Parathyroid adenoma (tissue), 2 donors: ENCODE data around the gene ARHGAP22.

ENCODE experiments used
- H2AFZ ChIP-seq: fragments of 300-600 bp; sonication (generic); one replicate; pipeline ENCODE4 v1.7.0; 2017; ENCODE audit warnings: antibody characterized with exemption, mild to moderate bottlenecking
- H3K27ac ChIP-seq: fragments of 300-600 bp; sonication (generic); one replicate; pipeline ENCODE4 v1.7.0; 2017
- H3K27me3 ChIP-seq: fragments of 300-600 bp; sonication (generic); one replicate; pipeline ENCODE4 v1.7.0; 2017; ENCODE audit warnings: low read length; ENCODE audit not compliant: control insufficient read depth, insufficient read depth
- H3K36me3 ChIP-seq: fragments of 300-600 bp; sonication (generic); one replicate; pipeline ENCODE4 v1.7.0; 2017; ENCODE audit warnings: low read length; ENCODE audit not compliant: control insufficient read depth, insufficient read depth
- H3K4me1 ChIP-seq: fragments of 300-600 bp; sonication (generic); one replicate; pipeline ENCODE4 v1.7.0; 2017; ENCODE audit warnings: control low read depth
- H3K4me2 ChIP-seq: fragments of 300-600 bp; sonication (generic); one replicate; pipeline ENCODE4 v1.7.0; 2017; ENCODE audit warnings: low read length
- H3K4me3 ChIP-seq: fragments of 300-600 bp; sonication (generic); one replicate; pipeline ENCODE4 v1.7.0; 2017; ENCODE audit warnings: low read depth, low read length
- H3K79me2 ChIP-seq: fragments of 300-600 bp; sonication (generic); one replicate; pipeline ENCODE4 v1.7.0; 2017; ENCODE audit warnings: control low read depth
- H3K9ac ChIP-seq: fragments of 300-600 bp; sonication (generic); one replicate; pipeline ENCODE4 v1.7.0; 2017; ENCODE audit warnings: mild to moderate bottlenecking
- H3K9me3 ChIP-seq: fragments of 300-600 bp; sonication (generic); one replicate; pipeline ENCODE4 v1.7.0; 2017; ENCODE audit warnings: low read length; ENCODE audit not compliant: control insufficient read depth
- TF ChIP-seq, protein P1 (sequence below): fragments of 300-600 bp; sonication (generic); IDR thresholded peaks from one replicate; pipeline ENCODE4 v1.7.0; 2017; ENCODE audit warnings: antibody characterized with exemption, mild to moderate bottlenecking
- donor health status: primary hyperparathyroidism.

ARHGAP22 gene

DNA sequence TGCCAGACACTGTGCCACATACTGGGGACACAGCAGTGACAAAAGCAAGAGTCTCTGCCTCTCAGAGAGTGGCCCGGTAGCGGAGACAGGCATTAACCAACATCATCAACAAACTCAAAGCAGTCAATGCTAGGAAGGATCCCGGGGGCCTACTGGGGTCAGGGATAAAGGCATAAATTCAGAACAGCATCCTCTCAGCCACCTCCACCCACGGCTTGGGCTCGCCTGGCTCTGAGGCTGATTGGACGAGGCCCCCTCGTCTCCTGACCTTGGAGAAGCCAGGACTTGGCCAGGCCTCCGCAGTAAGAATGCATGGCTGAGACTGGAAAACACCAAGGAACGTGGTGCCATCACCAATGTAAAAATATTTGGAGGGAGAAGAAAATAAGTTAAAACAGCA is 102.1 kb downstream of the ARHGAP22 start:
- Histone ChIP-seq H3K79me2 (peaks cover 3% of the 10 kb centered on the region), H3K4me2 (no peak overlapping the region), H3K4me1 (peaks cover 12% of the 10 kb centered on the region), H3K4me3 (no peak overlapping the region), H3K27me3 (no peaks in the 10 kb centered on the region), H3K36me3 (no peaks in the 10 kb centered on the region), H3K9me3 (no peaks in the 10 kb centered on the region), H3K27ac (no peak overlapping the region), H2AFZ (no peak overlapping the region), H3K9ac (no peak overlapping the region)
- TF ChIP-seq, protein P1, sequence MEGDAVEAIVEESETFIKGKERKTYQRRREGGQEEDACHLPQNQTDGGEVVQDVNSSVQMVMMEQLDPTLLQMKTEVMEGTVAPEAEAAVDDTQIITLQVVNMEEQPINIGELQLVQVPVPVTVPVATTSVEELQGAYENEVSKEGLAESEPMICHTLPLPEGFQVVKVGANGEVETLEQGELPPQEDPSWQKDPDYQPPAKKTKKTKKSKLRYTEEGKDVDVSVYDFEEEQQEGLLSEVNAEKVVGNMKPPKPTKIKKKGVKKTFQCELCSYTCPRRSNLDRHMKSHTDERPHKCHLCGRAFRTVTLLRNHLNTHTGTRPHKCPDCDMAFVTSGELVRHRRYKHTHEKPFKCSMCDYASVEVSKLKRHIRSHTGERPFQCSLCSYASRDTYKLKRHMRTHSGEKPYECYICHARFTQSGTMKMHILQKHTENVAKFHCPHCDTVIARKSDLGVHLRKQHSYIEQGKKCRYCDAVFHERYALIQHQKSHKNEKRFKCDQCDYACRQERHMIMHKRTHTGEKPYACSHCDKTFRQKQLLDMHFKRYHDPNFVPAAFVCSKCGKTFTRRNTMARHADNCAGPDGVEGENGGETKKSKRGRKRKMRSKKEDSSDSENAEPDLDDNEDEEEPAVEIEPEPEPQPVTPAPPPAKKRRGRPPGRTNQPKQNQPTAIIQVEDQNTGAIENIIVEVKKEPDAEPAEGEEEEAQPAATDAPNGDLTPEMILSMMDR: no peak

DNA sequence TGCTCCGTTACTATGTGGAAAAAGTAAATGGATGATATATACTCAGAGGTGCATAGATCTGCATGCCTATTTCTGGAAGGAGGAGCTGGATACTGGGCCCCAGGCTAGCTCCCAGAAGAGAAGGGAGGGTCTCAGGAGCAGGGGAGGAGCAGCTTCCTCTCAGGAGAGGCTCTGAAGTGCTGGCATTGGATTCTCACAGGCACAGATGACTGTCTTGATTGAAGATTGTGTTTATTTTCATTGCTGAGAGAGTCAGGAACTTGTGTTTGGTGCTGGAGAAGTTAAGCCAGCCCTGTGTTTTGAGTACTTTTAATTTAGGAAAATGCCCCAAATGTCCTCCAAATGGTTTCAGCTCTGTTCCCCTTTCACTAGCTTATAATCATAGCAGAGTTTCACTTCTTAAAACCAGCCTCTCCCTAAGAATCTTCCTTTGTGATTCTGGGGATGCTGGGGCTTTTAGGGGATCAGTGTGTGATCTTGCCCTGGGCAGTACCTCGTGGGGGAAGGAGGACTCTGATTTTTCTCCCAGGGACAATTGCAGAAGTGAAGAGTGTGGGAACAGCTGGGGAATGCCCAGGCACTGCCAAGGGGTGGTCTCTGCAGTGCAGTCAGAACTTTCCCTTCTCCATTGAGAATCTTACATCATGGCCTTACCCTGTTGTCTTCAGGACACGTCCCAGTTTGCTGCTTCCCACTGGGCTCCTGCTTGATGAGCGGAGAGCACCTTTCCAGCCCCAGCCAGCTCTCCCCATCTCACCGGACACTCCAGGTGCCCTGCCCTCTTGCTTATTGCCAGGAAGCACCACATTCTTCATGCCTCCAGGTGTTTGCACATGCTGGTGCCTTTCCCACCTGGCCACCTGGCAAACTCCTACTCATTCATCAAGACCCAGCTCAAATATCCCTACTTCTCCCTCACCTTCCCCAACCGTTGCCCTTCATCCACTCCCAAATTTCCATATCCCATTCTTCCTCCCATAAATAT is 102.8 kb downstream of the ARHGAP22 start:
- H3K9ac ChIP-seq: no peak overlapping the region
- H3K4me2 ChIP-seq: no peak overlapping the region
- no peaks in the 10 kb centered on the region for H3K9me3 ChIP-seq
- TF ChIP-seq, protein P1: no peak
- H3K4me3 ChIP-seq: no peak overlapping the region
- no peak overlapping the region for H3K27ac ChIP-seq
- no peaks in the 10 kb centered on the region for H3K27me3 ChIP-seq
- no peaks in the 10 kb centered on the region for H3K36me3 ChIP-seq
- H2AFZ ChIP-seq: no peak overlapping the region
- H3K4me1 ChIP-seq: peaks cover 10% of the 10 kb centered on the region
- peaks cover 3% of the 10 kb centered on the region for H3K79me2 ChIP-seq

DNA sequence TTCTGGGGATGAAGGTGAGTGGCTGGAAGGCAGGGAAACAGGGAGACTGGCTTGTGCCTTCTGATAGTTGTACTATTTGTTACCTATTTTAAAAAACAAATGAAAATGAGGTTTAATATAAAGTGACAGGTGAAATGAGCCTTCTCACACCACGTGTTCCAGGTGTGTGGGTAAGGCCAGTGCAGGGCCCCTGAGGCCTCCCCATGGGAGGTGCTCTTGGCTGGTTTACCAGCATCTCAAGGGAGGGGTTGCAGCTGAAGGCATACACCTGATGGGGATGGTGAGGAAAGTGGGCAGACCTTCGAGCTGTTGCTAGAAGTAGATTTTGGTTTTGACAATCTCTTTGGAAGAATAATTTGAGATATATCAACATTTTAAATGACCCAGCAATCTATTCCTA is 103.6 kb downstream of the ARHGAP22 start:
- Histone ChIP-seq H3K4me3 (no peak overlapping the region), H3K27ac (no peak overlapping the region), H3K4me1 (peaks cover 5% of the 10 kb centered on the region), H3K9ac (no peak overlapping the region), H3K4me2 (no peak overlapping the region), H2AFZ (no peak overlapping the region), H3K27me3 (no peaks in the 10 kb centered on the region), H3K79me2 (peaks cover 3% of the 10 kb centered on the region), H3K9me3 (no peaks in the 10 kb centered on the region), H3K36me3 (no peaks in the 10 kb centered on the region)
- TF ChIP-seq, protein P1: no peak

DNA sequence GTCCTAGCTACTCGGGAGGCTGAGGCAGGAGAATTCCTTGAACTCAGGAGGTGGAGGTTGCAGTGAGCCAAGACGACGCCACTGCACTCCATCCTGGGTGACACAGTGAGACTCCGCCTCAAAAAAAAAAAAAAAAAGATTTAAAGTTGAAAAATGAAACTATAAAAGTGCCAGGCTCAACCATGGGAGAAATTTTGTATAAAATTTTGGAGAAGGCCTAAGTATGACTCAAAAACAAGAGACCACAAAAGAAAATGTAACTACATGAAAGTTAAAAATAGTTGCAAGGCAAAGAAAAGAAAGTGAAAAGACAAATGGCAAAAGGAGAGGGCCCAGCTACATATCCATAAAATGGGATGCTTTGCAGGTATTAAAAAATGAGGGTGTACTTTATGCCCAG is 104.1 kb downstream of the ARHGAP22 start:
- no peaks in the 10 kb centered on the region for H3K9me3 ChIP-seq
- H3K27me3 ChIP-seq: no peaks in the 10 kb centered on the region
- H3K4me1 ChIP-seq: peaks cover 5% of the 10 kb centered on the region
- no peak overlapping the region for H3K9ac ChIP-seq
- TF ChIP-seq, protein P1: no peak
- H3K36me3 ChIP-seq: no peaks in the 10 kb centered on the region
- H2AFZ ChIP-seq: no peak overlapping the region
- H3K27ac ChIP-seq: no peak overlapping the region
- H3K4me3 ChIP-seq: no peak overlapping the region
- no peak overlapping the region for H3K4me2 ChIP-seq
- H3K79me2 ChIP-seq: peaks cover 3% of the 10 kb centered on the region
